GM23338 (cell line): ENCODE data around the gene PROX1. TPM values are rescaled to one million over a fixed set of nuclear protein-coding genes. Genes with fewer than 3 reads are reported as not detected.

Source experiments
- ATAC-seq: fragments of 200-7000 bp; cut with Tn5 transposase; 3 replicates; pipeline ENCODE4 v1.9.1; 2020
- DNase-seq: peaks from one replicate; pipeline ENCODE4 v3.0.0-alpha.2; 2015; ENCODE audit warnings: low spot score
- H2AFZ ChIP-seq: fragments of 200-600 bp; sonication (generic); 2 replicates; pipeline ENCODE4 v1.8.0; 2016; ENCODE audit warnings: antibody characterized with exemption, mild to moderate bottlenecking, moderate library complexity
- H3F3A ChIP-seq: fragments of 200-600 bp; sonication (generic); replicated peaks from 2 replicates; pipeline ENCODE4 v1.8.0; 2017; ENCODE audit warnings: antibody characterized with exemption, mixed run types, low read depth
- H3K27ac ChIP-seq: fragments of 200-600 bp; sonication (generic); 2 replicates; pipeline ENCODE4 v1.6.1; 2016; ENCODE audit warnings: low read depth
- H3K27me3 ChIP-seq: fragments of 200-600 bp; sonication (generic); 2 replicates; pipeline ENCODE4 v1.8.0; 2016; ENCODE audit warnings: mild to moderate bottlenecking, mixed run types, moderate library complexity; ENCODE audit not compliant: insufficient read depth
- H3K36me3 ChIP-seq: fragments of 200-600 bp; sonication (generic); 2 replicates; pipeline ENCODE4 v1.8.0; 2016; ENCODE audit warnings: mild to moderate bottlenecking; ENCODE audit not compliant: insufficient read depth
- H3K4me1 ChIP-seq: fragments of 200-600 bp; sonication (generic); 2 replicates; pipeline ENCODE4 v1.8.0; 2016; ENCODE audit warnings: mild to moderate bottlenecking, moderate library complexity; ENCODE audit not compliant: insufficient read depth
- H3K4me2 ChIP-seq: fragments of 200-600 bp; sonication (generic); 2 replicates; pipeline ENCODE4 v1.7.1; 2017; ENCODE audit warnings: mixed run types
- H3K4me3 ChIP-seq: fragments of 200-600 bp; sonication (generic); 2 replicates; pipeline ENCODE4 v1.6.1; 2016; ENCODE audit warnings: mixed run types
- H3K79me2 ChIP-seq: fragments of 200-600 bp; sonication (generic); replicated peaks from 2 replicates; pipeline ENCODE4 v1.8.0; 2017; ENCODE audit warnings: mild to moderate bottlenecking; ENCODE audit not compliant: insufficient read depth
- H3K9me2 ChIP-seq: fragments of 200-600 bp; sonication (generic); 2 replicates; pipeline ENCODE4 v1.8.0; 2017; ENCODE audit not compliant: insufficient read depth
- H4K20me1 ChIP-seq: fragments of 200-600 bp; sonication (generic); replicated peaks from 2 replicates; pipeline ENCODE4 v1.8.0; 2017; ENCODE audit warnings: mild to moderate bottlenecking; ENCODE audit not compliant: insufficient read depth
- H3K27ac Mint-ChIP-seq: 2 replicates; pipeline ENCODE4 v1.8.0; 2020; ENCODE audit warnings: inconsistent platforms, mild to moderate bottlenecking, moderate library complexity, mixed read lengths
- H3K27me3 Mint-ChIP-seq: 3 replicates; pipeline ENCODE4 v1.8.0; 2022; ENCODE audit warnings: low read depth, mild to moderate bottlenecking, moderate library complexity, mixed read lengths, inconsistent platforms; ENCODE audit not compliant: insufficient read depth, poor library complexity
- H3K36me3 Mint-ChIP-seq: 3 replicates; pipeline ENCODE4 v1.8.0; 2021; ENCODE audit warnings: low read depth, mild to moderate bottlenecking, inconsistent platforms, moderate library complexity, mixed read lengths
- H3K4me1 Mint-ChIP-seq: 3 replicates; pipeline ENCODE4 v1.8.0; 2020; ENCODE audit warnings: mild to moderate bottlenecking, inconsistent platforms, mixed read lengths
- H3K4me3 Mint-ChIP-seq: 3 replicates; pipeline ENCODE4 v1.8.0; 2021; ENCODE audit warnings: moderate library complexity, mild to moderate bottlenecking, inconsistent platforms, mixed read lengths
- H3K9me3 Mint-ChIP-seq: 3 replicates; pipeline ENCODE4 v1.8.0; 2020; ENCODE audit warnings: moderate library complexity, mild to moderate bottlenecking, inconsistent platforms, mixed read lengths
- CREB1 ChIP-seq: fragments of 250-450 bp; sonication (Bioruptor Pico); IDR thresholded peaks from 2 replicates; pipeline ENCODE4 v1.5.0; 2020; ENCODE audit warnings: low read depth, mild to moderate bottlenecking, moderate library complexity
- CTCF ChIP-seq, 2 experiments: fragments of 200-600 bp in 1 of 2; sonication (generic) in 1 of 2; conservative IDR thresholded peaks; 2 replicates each; pipeline versions ENCODE4 v1.5.1 to v1.6.1; 2016 to 2017; ENCODE audit warnings: antibody characterized with exemption in 2 of 2, low read depth in 2 of 2, mild to moderate bottlenecking in 2 of 2, moderate library complexity in 1 of 2
- EZH2 ChIP-seq: fragments of 200-600 bp; sonication (generic); IDR thresholded peaks from one replicate; pipeline ENCODE4 v1.8.0; 2017; ENCODE audit warnings: antibody characterized with exemption, mild to moderate bottlenecking, low read depth; ENCODE audit not compliant: unreplicated experiment
- EZH2phosphoT487 ChIP-seq: fragments of 200-600 bp; sonication (generic); IDR thresholded peaks from one replicate; pipeline ENCODE4 v1.8.1; 2018; ENCODE audit warnings: antibody characterized with exemption; ENCODE audit not compliant: unreplicated experiment
- JUNB ChIP-seq: IDR thresholded peaks from one replicate; pipeline ENCODE4 v1.6.1; 2016; ENCODE audit warnings: antibody characterized with exemption; ENCODE audit not compliant: unreplicated experiment
- NANOG ChIP-seq: IDR thresholded peaks from 2 replicates; pipeline ENCODE4 v1.6.1; 2016; ENCODE audit warnings: antibody characterized with exemption, borderline replicate concordance
- REST ChIP-seq: IDR thresholded peaks from one replicate; pipeline ENCODE4 v1.6.1; 2018; ENCODE audit warnings: antibody characterized with exemption; ENCODE audit not compliant: unreplicated experiment
- polyA plus RNA-seq: library from polyadenylated mRNA; unstranded; fragments of >200 nt; fragmentation: Nextera tagmentation; extraction: Ambion mirVana; gene quantifications from 2 replicates; pipeline ENCODE4 v1.2.1, GENCODE V29; 2016
- total RNA-seq: library from RNA; depleted of rRNA; stranded (reverse); fragments of >200 nt; shearing (Covaris generic); gene quantifications from 2 replicates; pipeline ENCODE4 v1.2.3, GENCODE V29; 2014

PROX1 gene
- total and polyA plus RNA-seq, 2 experiments from 2014 or later = 0.49 to 0.66 TPM

GRCh38 chr1:213980906-213981305 lies 6.9 kb upstream of the PROX1 start:
- peaks cover 73% of the 10 kb centered on the region for H3K4me1 Mint-ChIP-seq
- H3K27me3 Mint-ChIP-seq = peaks cover 98% of the 10 kb centered on the region
- peak overlapping the region; percentile 86 for H3K4me3 Mint-ChIP-seq

GRCh38 chr1:213982289-213982671 lies 5.5 kb upstream of the PROX1 start:
- Histone ChIP-seq H3K4me2 (peak overlapping the region; percentile 100), H3K36me3 (no peaks in the 10 kb centered on the region), H3K27ac (no peak overlapping the region), H3K79me2 (no peaks in the 10 kb centered on the region), H3F3A (peaks cover 23% of the 10 kb centered on the region), H2AFZ (peak overlapping the region; percentile 93), H3K27me3 (peaks cover 97% of the 10 kb centered on the region), H3K4me1 (peaks cover 80% of the 10 kb centered on the region), H3K9me2 (no peaks in the 10 kb centered on the region), H4K20me1 (peaks cover 21% of the 10 kb centered on the region), H3K4me3 (peak overlapping the region; percentile 80)
- Mint-ChIP-seq H3K4me1 (peaks cover 79% of the 10 kb centered on the region), H3K4me3 (peak overlapping the region; percentile 86), H3K9me3 (no peaks in the 10 kb centered on the region), H3K27me3 (peaks cover 98% of the 10 kb centered on the region), H3K36me3 (no peaks in the 10 kb centered on the region), H3K27ac (no peak overlapping the region)
- ATAC-seq (no peak), DNase-seq (no peak)
- TF ChIP-seq EZH2 (peak; percentile 70), NANOG (no peak)

More at GRCh38 chr1:213980906-213981305, 6.9 kb upstream of the PROX1 start:
- Histone ChIP-seq H2AFZ (peak overlapping the region; percentile 15; the same call in 1 of the 2 replicates), H3K9me2 (no peaks in the 10 kb centered on the region), H3K4me1 (peaks cover 74% of the 10 kb centered on the region), H3K4me2 (peak overlapping the region; percentile 100), H3K4me3 (peak overlapping the region; percentile 82), H3F3A (peaks cover 13% of the 10 kb centered on the region), H3K79me2 (no peaks in the 10 kb centered on the region), H3K36me3 (no peaks in the 10 kb centered on the region), H3K27me3 (peaks cover 98% of the 10 kb centered on the region), H3K27ac (no peak overlapping the region), H4K20me1 (peaks cover 13% of the 10 kb centered on the region)
- DNase-seq (peak; percentile 38), ATAC-seq (no peak)
- no peak for TF ChIP-seq JUNB
- no peak for TF ChIP-seq CREB1
- TF ChIP-seq EZH2 = peak; percentile 62
- no peaks in the 10 kb centered on the region for H3K9me3 Mint-ChIP-seq
- no peak overlapping the region for H3K27ac Mint-ChIP-seq
- no peaks in the 10 kb centered on the region for H3K36me3 Mint-ChIP-seq

- H3K4me3 Mint-ChIP-seq = peak overlapping the region; percentile 86
- no peaks in the 10 kb centered on the region for H3K36me3 Mint-ChIP-seq
- H3K9me3 Mint-ChIP-seq = no peaks in the 10 kb centered on the region
- H2AFZ ChIP-seq = peak overlapping the region; percentile 94
- H3K36me3 ChIP-seq = no peaks in the 10 kb centered on the region
- H4K20me1 ChIP-seq = peaks cover 19% of the 10 kb centered on the region
- no peaks in the 10 kb centered on the region for H3K79me2 ChIP-seq
- H3K27me3 Mint-ChIP-seq = peaks cover 97% of the 10 kb centered on the region
- H3K27ac ChIP-seq = no peak overlapping the region
- no peak overlapping the region for H3K27ac Mint-ChIP-seq
- peaks cover 74% of the 10 kb centered on the region for H3K4me1 ChIP-seq
- DNase-seq = peak; percentile 84
- H3K4me1 Mint-ChIP-seq = peaks cover 74% of the 10 kb centered on the region
- peak overlapping the region; percentile 80 for H3K4me3 ChIP-seq
- peak; percentile 27 for ATAC-seq
- TF ChIP-seq REST (no peak), EZH2phosphoT487 (peak; percentile 33), CTCF (conservative IDR thresholded peaks at IDR 0.05; ENCODE audit: low read depth in 2 of 2) (peak in 1 of 2 experiments; percentile 37; a peak in 1 of 4 replicates)
- peaks cover 91% of the 10 kb centered on the region for H3K27me3 ChIP-seq
- peaks cover 23% of the 10 kb centered on the region for H3F3A ChIP-seq
- no peaks in the 10 kb centered on the region for H3K9me2 ChIP-seq
- H3K4me2 ChIP-seq = peak overlapping the region; percentile 100
These were observed 4.9 kb upstream of the PROX1 start for GRCh38 chr1:213982672-213983492.
